T-helper 1 cell treated with Interleukin-12 subunit alpha and Interleukin-12 subunit beta and Interleukin-4 antibody, amounts not matched to agents 30 μg/mL and 1 μg/mL, for 36 hours (primary cell): ENCODE data around the gene TBC1D3B.
"Not testable (repeated sequence)": the region's sequence is repeated elsewhere in the genome, so short reads cannot be mapped to it uniquely, and the experiment has no call there.

Experiments
- H3K27ac Mint-ChIP-seq: one replicate; pipeline ENCODE4 v1.8.0; 2021; ENCODE audit warnings: mild to moderate bottlenecking, mixed read lengths
- H3K27me3 Mint-ChIP-seq: one replicate; pipeline ENCODE4 v1.8.0; 2021; ENCODE audit warnings: low read depth, mixed read lengths
- H3K36me3 Mint-ChIP-seq: one replicate; pipeline ENCODE4 v1.8.0; 2021; ENCODE audit warnings: low read depth, mixed read lengths
- H3K4me1 Mint-ChIP-seq: one replicate; pipeline ENCODE4 v1.8.0; 2021; ENCODE audit warnings: low read depth, mixed read lengths
- H3K4me3 Mint-ChIP-seq: one replicate; pipeline ENCODE4 v1.8.0; 2021; ENCODE audit warnings: mild to moderate bottlenecking, moderate library complexity, mixed read lengths
- H3K9me3 Mint-ChIP-seq: one replicate; pipeline ENCODE4 v1.8.0; 2021; ENCODE audit warnings: mixed read lengths

Gene TBC1D3B

DNA sequence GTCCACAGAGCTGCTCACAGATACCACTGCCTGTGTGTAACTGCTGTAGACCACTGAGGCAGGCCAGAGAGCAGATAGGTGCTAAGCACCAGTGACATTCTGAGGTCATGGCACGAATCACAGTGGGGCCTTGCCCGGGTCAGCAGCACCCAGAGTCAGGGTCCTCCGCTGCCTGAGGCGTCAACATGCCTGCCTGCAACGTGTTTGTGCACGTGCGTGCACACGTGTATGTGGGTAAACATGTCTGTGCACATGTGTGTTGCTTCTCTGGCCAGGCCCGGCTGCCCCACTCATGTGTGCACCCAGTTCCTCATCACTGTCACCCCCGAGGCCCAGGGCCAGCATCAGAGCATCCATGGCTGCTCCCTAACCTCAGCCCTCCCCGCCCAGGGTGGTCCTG, at the start of gene TBC1D3B:
TBC1D3B (minus strand) TSS at position 101 of the 400 bp plus-strand sequence. CDS start 1,586 bp downstream, outside the sequence.
- not testable (repeated sequence) for H3K9me3 Mint-ChIP-seq, H3K4me1 Mint-ChIP-seq, H3K27ac Mint-ChIP-seq, H3K36me3 Mint-ChIP-seq, H3K4me3 Mint-ChIP-seq
- peaks cover 11% of the 10 kb centered on the region for H3K27me3 Mint-ChIP-seq

- not testable (repeated sequence) for H3K36me3 Mint-ChIP-seq, H3K9me3 Mint-ChIP-seq, H3K27ac Mint-ChIP-seq, H3K4me3 Mint-ChIP-seq, H3K27me3 Mint-ChIP-seq, H3K4me1 Mint-ChIP-seq
Measured at GRCh38 chr17:36222967-36223366, 46.5 kb upstream of the TBC1D3B start.

- H3K36me3 Mint-ChIP-seq, H3K4me3 Mint-ChIP-seq, H3K27ac Mint-ChIP-seq, H3K9me3 Mint-ChIP-seq, H3K4me1 Mint-ChIP-seq, H3K27me3 Mint-ChIP-seq: not testable (repeated sequence)
Measured at GRCh38 chr17:36221581-36222100, 45.2 kb upstream of the TBC1D3B start.

- not testable (repeated sequence) for H3K4me3 Mint-ChIP-seq, H3K27me3 Mint-ChIP-seq, H3K4me1 Mint-ChIP-seq, H3K27ac Mint-ChIP-seq, H3K9me3 Mint-ChIP-seq, H3K36me3 Mint-ChIP-seq
Measured at GRCh38 chr17:36220737-36221580, 44.5 kb upstream of the TBC1D3B start.

GRCh38 chr17:36219556-36219955, 43.1 kb upstream of the TBC1D3B start:
- H3K36me3 Mint-ChIP-seq, H3K27ac Mint-ChIP-seq, H3K9me3 Mint-ChIP-seq, H3K4me3 Mint-ChIP-seq, H3K4me1 Mint-ChIP-seq: not testable (repeated sequence)
- peaks cover 10% of the 10 kb centered on the region for H3K27me3 Mint-ChIP-seq

- H3K27me3 Mint-ChIP-seq, result peaks cover 19% of the 10 kb centered on the region
- not testable (repeated sequence) for H3K36me3 Mint-ChIP-seq, H3K27ac Mint-ChIP-seq, H3K4me3 Mint-ChIP-seq, H3K4me1 Mint-ChIP-seq, H3K9me3 Mint-ChIP-seq
Measured at GRCh38 chr17:36215406-36216308, 39.2 kb upstream of the TBC1D3B start.

- H3K27ac Mint-ChIP-seq, result no peak overlapping the region
- peaks cover 3% of the 10 kb centered on the region for H3K4me1 Mint-ChIP-seq
- H3K27me3 Mint-ChIP-seq, result peaks cover 22% of the 10 kb centered on the region
- no peak overlapping the region for H3K4me3 Mint-ChIP-seq
- H3K9me3 Mint-ChIP-seq, result peaks cover 4% of the 10 kb centered on the region
- H3K36me3 Mint-ChIP-seq, result no peaks in the 10 kb centered on the region
Measured at GRCh38 chr17:36214918-36215317, 38.5 kb upstream of the TBC1D3B start.

DNA sequence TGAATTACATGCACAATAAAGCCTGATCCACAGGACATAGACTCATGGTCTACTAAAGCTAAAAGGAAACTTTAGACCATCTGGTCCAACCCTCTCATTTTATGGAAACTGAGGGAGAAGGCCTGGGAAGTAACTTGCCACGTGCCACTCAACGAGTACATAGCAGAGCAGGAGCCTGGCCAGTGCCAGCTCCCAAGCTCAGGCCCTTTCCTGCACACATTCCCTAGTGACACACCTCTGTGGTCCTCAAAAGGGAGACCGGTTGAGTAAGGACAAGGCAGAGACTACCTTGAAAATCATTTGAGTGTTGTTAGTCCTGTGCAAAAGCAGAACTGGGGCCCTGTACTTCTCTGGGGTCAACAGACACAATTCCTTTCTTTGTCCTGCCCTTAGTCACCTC, 37.3 kb upstream of the TBC1D3B start:
- peaks cover 3% of the 10 kb centered on the region for H3K4me1 Mint-ChIP-seq

GRCh38 chr17:36212966-36213365, 36.5 kb upstream of the TBC1D3B start:
- Mint-ChIP-seq H3K9me3 (no peaks in the 10 kb centered on the region), H3K36me3 (no peaks in the 10 kb centered on the region), H3K4me1 (peaks cover 3% of the 10 kb centered on the region), H3K4me3 (no peak overlapping the region), H3K27me3 (peaks cover 23% of the 10 kb centered on the region), H3K27ac (no peak overlapping the region)

More for the DNA sequence above, 37.3 kb upstream of the TBC1D3B start:
- H3K27me3 Mint-ChIP-seq, result peaks cover 26% of the 10 kb centered on the region
- H3K36me3 Mint-ChIP-seq, result no peaks in the 10 kb centered on the region
- peaks cover 4% of the 10 kb centered on the region for H3K9me3 Mint-ChIP-seq
- H3K4me3 Mint-ChIP-seq, result no peak overlapping the region
- H3K27ac Mint-ChIP-seq, result no peak overlapping the region

- Mint-ChIP-seq H3K36me3 (no peaks in the 10 kb centered on the region), H3K4me3 (no peak overlapping the region), H3K27me3 (peaks cover 23% of the 10 kb centered on the region), H3K4me1 (peaks cover 3% of the 10 kb centered on the region), H3K27ac (no peak overlapping the region), H3K9me3 (no peaks in the 10 kb centered on the region)
Measured at GRCh38 chr17:36212272-36212605, 35.8 kb upstream of the TBC1D3B start.

DNA sequence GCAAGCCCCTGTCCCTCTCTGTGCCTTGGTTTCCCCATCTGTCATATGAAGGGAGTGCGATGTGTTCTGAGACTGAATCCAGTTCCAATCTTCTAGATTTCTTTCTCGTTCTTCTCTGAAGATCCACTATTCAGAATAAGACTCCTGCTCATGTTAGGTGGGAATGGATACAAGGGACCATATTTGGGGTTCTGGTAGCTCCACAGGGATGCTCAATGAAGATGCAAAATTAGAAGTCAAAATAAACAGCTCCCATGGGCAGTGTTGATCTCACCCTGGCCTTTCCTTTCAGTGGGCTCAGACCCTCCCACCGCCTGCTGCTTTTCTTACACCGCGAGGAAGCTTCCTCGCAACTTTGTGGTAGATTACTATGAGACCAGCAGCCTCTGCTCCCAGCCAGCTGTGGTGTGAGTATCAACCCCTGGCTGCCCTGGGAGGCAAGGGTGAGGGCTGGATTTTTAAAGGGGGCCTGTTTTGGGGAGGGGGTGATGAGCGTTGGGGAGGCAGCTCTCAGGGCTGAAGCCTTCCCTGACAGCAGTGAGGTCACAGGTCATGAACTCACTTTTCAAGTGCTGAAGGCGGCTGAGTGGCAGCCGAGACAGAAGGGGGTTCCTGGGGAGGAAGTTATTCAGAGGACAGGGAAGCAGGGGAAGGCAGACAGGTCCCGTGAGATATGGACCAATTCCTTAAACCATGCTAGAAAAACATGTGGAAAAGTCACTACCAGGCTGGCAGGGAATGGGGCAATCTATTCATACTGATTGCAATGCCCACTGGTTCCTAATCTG, 35.2 kb upstream of the TBC1D3B start:
- not testable (repeated sequence) for H3K4me1 Mint-ChIP-seq, H3K36me3 Mint-ChIP-seq, H3K9me3 Mint-ChIP-seq, H3K4me3 Mint-ChIP-seq, H3K27ac Mint-ChIP-seq
- peaks cover 27% of the 10 kb centered on the region for H3K27me3 Mint-ChIP-seq

GRCh38 chr17:36210439-36211211, 34.2 kb upstream of the TBC1D3B start, which contains the start of gene CCL4L2:
CCL4L2 (plus strand) TSS chr17:36211063.
- H3K9me3 Mint-ChIP-seq, H3K36me3 Mint-ChIP-seq, H3K4me3 Mint-ChIP-seq, H3K27ac Mint-ChIP-seq, H3K4me1 Mint-ChIP-seq: not testable (repeated sequence)
- H3K27me3 Mint-ChIP-seq, result peaks cover 32% of the 10 kb centered on the region

DNA sequence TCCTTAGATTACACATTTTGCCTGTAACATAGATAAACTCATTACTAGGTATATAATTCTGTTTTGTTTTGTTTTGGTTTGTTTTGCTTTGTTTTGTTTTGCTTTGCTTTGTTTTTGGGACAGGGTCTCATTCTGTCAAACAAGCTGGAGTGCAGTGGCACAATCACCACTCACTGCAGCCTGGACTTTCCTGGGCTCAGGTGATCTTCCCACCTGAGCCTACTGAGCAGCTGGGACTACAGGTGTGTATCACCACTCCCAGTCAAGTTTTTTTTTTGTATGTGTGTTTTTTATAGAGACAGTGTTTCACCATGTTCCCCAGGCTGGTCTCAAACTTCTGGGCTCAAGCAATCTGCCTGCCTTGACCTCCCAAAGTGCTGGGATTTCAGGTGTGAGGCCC, 33.1 kb upstream of the TBC1D3B start:
- Mint-ChIP-seq H3K9me3 (no peaks in the 10 kb centered on the region), H3K4me1 (peaks cover 6% of the 10 kb centered on the region), H3K27me3 (peaks cover 29% of the 10 kb centered on the region), H3K36me3 (no peaks in the 10 kb centered on the region), H3K27ac (no peak overlapping the region), H3K4me3 (no peak overlapping the region)

DNA sequence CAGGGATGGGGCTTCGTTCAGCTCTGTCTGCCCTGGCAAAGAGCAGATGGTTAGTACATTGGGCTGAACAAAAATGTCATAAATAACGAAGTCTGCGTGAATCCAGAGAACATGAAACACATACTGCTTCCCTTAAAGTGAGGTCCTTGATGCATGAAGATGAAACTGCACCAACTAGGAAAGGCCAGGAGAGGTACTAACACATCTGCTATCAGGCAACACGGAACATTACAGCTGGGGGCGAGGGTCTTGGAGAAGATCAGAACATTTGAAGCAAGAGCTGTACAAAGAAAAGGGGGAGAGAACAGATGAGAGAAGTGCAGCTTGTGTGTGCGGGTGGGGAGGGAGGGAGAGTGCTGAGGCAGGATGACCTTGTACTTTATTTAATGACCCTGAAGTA, 30.9 kb upstream of the TBC1D3B start:
- H3K4me1 Mint-ChIP-seq, H3K4me3 Mint-ChIP-seq: not testable (repeated sequence)
- peaks cover 24% of the 10 kb centered on the region for H3K27me3 Mint-ChIP-seq

More for the DNA sequence above, 30.9 kb upstream of the TBC1D3B start:
- not testable (repeated sequence) for H3K27ac Mint-ChIP-seq, H3K9me3 Mint-ChIP-seq, H3K36me3 Mint-ChIP-seq
